Measurements from ENCODE around the gene USP50.

USP50 gene

GRCh38 chr15:50562735-50563640 is 16.5 kb upstream of the USP50 start:
- TF ChIP-seq CTCF (IDR thresholded peaks at IDR 0.05; ENCODE audit: low read depth, low read length): no peak
- no peak for DNase-seq (ENCODE audit: extremely low read depth, low read depth)

GRCh38 chr15:50558012-50558411 is 11.5 kb upstream of the USP50 start:
- no peak for TF ChIP-seq CTCF (IDR thresholded peaks at IDR 0.05; ENCODE audit: low read depth, low read length)
- no peak for DNase-seq (ENCODE audit: extremely low read depth, low read depth)

- no peak for TF ChIP-seq CTCF (IDR thresholded peaks at IDR 0.05; ENCODE audit: low read depth, low read length)
- DNase-seq (ENCODE audit: extremely low read depth, low read depth): no peak
Observed at GRCh38 chr15:50556642-50557371, 10.3 kb upstream of the USP50 start.

GRCh38 chr15:50552238-50552637 is 5.8 kb upstream of the USP50 start:
- TF ChIP-seq CTCF (IDR thresholded peaks at IDR 0.05; ENCODE audit: low read depth, low read length): no peak
- no peak for DNase-seq (ENCODE audit: extremely low read depth, low read depth)

GRCh38 chr15:50549326-50549725 is 2.9 kb upstream of the USP50 start:
- DNase-seq (ENCODE audit: extremely low read depth, low read depth): no peak
- TF ChIP-seq CTCF (IDR thresholded peaks at IDR 0.05; ENCODE audit: low read depth, low read length): no peak

- DNase-seq (ENCODE audit: extremely low read depth, low read depth): no peak
- no peak for TF ChIP-seq CTCF (IDR thresholded peaks at IDR 0.05; ENCODE audit: low read depth, low read length)
Observed at GRCh38 chr15:50544368-50544767, 2.1 kb downstream of the USP50 start.

- no peak for DNase-seq (ENCODE audit: extremely low read depth, low read depth)
- TF ChIP-seq CTCF (IDR thresholded peaks at IDR 0.05; ENCODE audit: low read depth, low read length): no peak
Observed at GRCh38 chr15:50543556-50543955, 2.9 kb downstream of the USP50 start.

All from AG09319 (cell line).